CD4-positive, alpha-beta T cell treated with Interleukin-6 at 100 ng/mL for 8 hours (primary cell): ENCODE results near the gene PLXDC1.
"Not testable (repeated sequence)": the region's sequence is repeated elsewhere in the genome, so short reads cannot be mapped to it uniquely, and the experiment has no call there.

Source experiments
- DNase-seq: peaks from one replicate; pipeline ENCODE4 v3.0.0-alpha.2; 2020; ENCODE audit warnings: mixed read lengths, low spot score

The PLXDC1 gene

GRCh38 chr17:39062846-39063680, 88.4 kb downstream of the PLXDC1 start:
- DNase-seq: no peak

- no peak for DNase-seq
Measured at GRCh38 chr17:39058524-39058923, 92.9 kb downstream of the PLXDC1 start.

GRCh38 chr17:39057701-39058206, 93.7 kb downstream of the PLXDC1 start:
- DNase-seq: no peak

- DNase-seq: no peak
Measured at GRCh38 chr17:39054111-39054645, 97.3 kb downstream of the PLXDC1 start.

- DNase-seq: not testable (repeated sequence)
Measured at GRCh38 chr17:39052423-39052822, 99.0 kb downstream of the PLXDC1 start.

- DNase-seq: no peak
Measured at GRCh38 chr17:39051001-39051585, 100.3 kb downstream of the PLXDC1 start.

- no peak for DNase-seq
Measured at GRCh38 chr17:39045948-39046679, 105.3 kb downstream of the PLXDC1 start.

GRCh38 chr17:39036009-39036408, 115.4 kb downstream of the PLXDC1 start:
- no peak for DNase-seq

- not testable (repeated sequence) for DNase-seq
Measured at GRCh38 chr17:39035578-39035977, 115.9 kb downstream of the PLXDC1 start.

GRCh38 chr17:39028690-39029089, 122.7 kb downstream of the PLXDC1 start:
- no peak for DNase-seq

- no peak for DNase-seq
Measured at GRCh38 chr17:39027455-39028035, 123.9 kb downstream of the PLXDC1 start.

GRCh38 chr17:39026980-39027451, 124.4 kb downstream of the PLXDC1 start:
- DNase-seq: no peak

GRCh38 chr17:39026346-39026745, 125.1 kb downstream of the PLXDC1 start:
- DNase-seq: not testable (repeated sequence)

- DNase-seq: no peak
Measured at GRCh38 chr17:39022924-39023323, 128.5 kb downstream of the PLXDC1 start.

- DNase-seq: not testable (repeated sequence)
Measured at GRCh38 chr17:39020037-39020436, 131.4 kb downstream of the PLXDC1 start.

GRCh38 chr17:39018267-39019134, 132.9 kb downstream of the PLXDC1 start:
- no peak for DNase-seq

- peak; percentile 39 for DNase-seq
Measured at GRCh38 chr17:39016193-39017153, 135.0 kb downstream of the PLXDC1 start.

- DNase-seq: no peak
Measured at GRCh38 chr17:39015546-39015935, 135.9 kb downstream of the PLXDC1 start.

GRCh38 chr17:39014795-39015545, 136.5 kb downstream of the PLXDC1 start:
- no peak for DNase-seq
